ENCODE results near the gene PRICKLE1. TPM values are rescaled to one million over a fixed set of nuclear protein-coding genes. Genes with fewer than 3 reads are reported as not detected.
"Not testable (repeated sequence)": the region's sequence is repeated elsewhere in the genome, so short reads cannot be mapped to it uniquely, and the experiment has no call there.

Gene PRICKLE1
- total RNA-seq, 2 experiments from 2014 or later: 0.19 TPM; not detected in 1

DNA sequence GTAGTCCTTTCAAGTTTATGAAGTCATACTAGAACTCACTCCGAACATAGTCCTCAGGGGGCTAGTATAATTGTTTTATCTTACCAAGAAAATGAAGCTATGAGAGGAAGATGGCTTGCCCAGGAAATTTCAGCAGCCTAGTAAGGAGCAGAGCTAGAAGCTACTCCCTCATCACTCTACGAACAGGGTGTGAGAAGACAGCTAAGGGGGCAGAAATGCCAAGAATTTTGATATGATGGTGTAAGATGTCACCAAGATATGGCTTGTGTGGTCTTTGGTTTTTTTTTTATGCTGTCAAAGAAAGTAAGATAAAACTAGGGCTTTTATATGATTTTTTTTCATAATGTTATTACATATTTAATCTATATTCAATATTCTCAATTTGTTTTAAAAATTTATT is 47.6 kb downstream of the PRICKLE1 start:
- intact Hi-C loops (cut with micrococcal nuclease; ENCODE audit: unreplicated experiment): no loop called here
- H4K20me1 ChIP-seq (ENCODE audit: insufficient read depth, low read length): no peaks in the 10 kb centered on the region

DNA sequence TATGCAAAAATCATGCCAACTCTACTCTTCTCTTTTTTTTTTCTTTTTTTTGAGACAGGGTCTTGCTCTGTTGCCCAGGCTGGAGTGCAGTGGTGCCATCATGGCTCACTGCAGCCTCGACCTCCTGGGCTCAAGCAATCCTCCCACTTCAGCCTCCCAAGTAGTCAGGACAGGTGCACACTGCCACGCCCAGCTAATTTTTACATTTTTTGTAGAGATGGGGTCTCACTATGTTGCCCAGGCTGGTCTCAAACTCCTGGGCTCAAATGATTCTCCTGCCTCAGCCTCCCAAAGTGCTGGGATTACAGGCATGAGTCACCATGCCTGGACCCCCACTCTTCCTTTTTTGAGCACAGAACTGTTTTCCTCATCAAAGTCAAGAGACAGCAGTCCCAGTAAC is 48.2 kb downstream of the PRICKLE1 start:
- BruUV-seq (replicated peaks); H3K9me2 ChIP-seq (ENCODE audit: insufficient read depth, low read length); H3K9me3 ChIP-seq (ENCODE audit: low read length); H3K4me2 ChIP-seq (ENCODE audit: low read length); H4K20me1 ChIP-seq (ENCODE audit: insufficient read depth, low read length); H3K79me2 ChIP-seq (ENCODE audit: insufficient read depth, low read depth, low read length); DNase-seq (ENCODE audit: low spot score); H2AFZ ChIP-seq (ENCODE audit: low read length); H3K4me3 ChIP-seq (ENCODE audit: low read depth, low read length, poor library complexity, severe bottlenecking); H3K27ac ChIP-seq (ENCODE audit: low read depth, low read length, poor library complexity, severe bottlenecking); H3K4me1 ChIP-seq (ENCODE audit: insufficient read depth, low read length, poor library complexity, severe bottlenecking); intact Hi-C loops (cut with micrococcal nuclease; ENCODE audit: unreplicated experiment); H3K36me3 ChIP-seq (ENCODE audit: insufficient read depth, low read length); CTCF ChIA-PET (ENCODE audit: unreplicated experiment): not testable (repeated sequence)
- POLR2A ChIA-PET: interaction anchor here (0.7 kb wide), 1 partner anchor 9 kb away, joined by 3 read pairs; no protein-coding TSS in a partner anchor

More for the DNA sequence above, 47.6 kb downstream of the PRICKLE1 start:
- ChIA-PET CTCF (ENCODE audit: unreplicated experiment) (no interaction called here), POLR2A (interaction anchor here (1.4 to 2.0 kb wide), 2 partner anchors 17 kb away, joined by 4 to 6 read pairs; no protein-coding TSS in a partner anchor)
- no peaks in the 10 kb centered on the region for H3K9me2 ChIP-seq (ENCODE audit: insufficient read depth, low read length)
- no peaks in the 10 kb centered on the region for H3K9me3 ChIP-seq (ENCODE audit: low read length)
- no peaks in the 10 kb centered on the region for H3K4me1 ChIP-seq (ENCODE audit: insufficient read depth, low read length, poor library complexity, severe bottlenecking)
- H3K4me3 ChIP-seq (ENCODE audit: low read depth, low read length, poor library complexity, severe bottlenecking): no peak overlapping the region
- H3K27ac ChIP-seq (ENCODE audit: low read depth, low read length, poor library complexity, severe bottlenecking): no peak overlapping the region
- no peak for DNase-seq (ENCODE audit: low spot score)
- H3K79me2 ChIP-seq (ENCODE audit: insufficient read depth, low read depth, low read length): no peaks in the 10 kb centered on the region
- H3K36me3 ChIP-seq (ENCODE audit: insufficient read depth, low read length): no peaks in the 10 kb centered on the region
- H2AFZ ChIP-seq (ENCODE audit: low read length): no peak overlapping the region
- TF ChIP-seq EZH2phosphoT487 (IDR thresholded peaks at IDR 0.05; ENCODE audit: borderline replicate concordance, low read depth, low read length): no peak
- TF ChIP-seq, protein P1, sequence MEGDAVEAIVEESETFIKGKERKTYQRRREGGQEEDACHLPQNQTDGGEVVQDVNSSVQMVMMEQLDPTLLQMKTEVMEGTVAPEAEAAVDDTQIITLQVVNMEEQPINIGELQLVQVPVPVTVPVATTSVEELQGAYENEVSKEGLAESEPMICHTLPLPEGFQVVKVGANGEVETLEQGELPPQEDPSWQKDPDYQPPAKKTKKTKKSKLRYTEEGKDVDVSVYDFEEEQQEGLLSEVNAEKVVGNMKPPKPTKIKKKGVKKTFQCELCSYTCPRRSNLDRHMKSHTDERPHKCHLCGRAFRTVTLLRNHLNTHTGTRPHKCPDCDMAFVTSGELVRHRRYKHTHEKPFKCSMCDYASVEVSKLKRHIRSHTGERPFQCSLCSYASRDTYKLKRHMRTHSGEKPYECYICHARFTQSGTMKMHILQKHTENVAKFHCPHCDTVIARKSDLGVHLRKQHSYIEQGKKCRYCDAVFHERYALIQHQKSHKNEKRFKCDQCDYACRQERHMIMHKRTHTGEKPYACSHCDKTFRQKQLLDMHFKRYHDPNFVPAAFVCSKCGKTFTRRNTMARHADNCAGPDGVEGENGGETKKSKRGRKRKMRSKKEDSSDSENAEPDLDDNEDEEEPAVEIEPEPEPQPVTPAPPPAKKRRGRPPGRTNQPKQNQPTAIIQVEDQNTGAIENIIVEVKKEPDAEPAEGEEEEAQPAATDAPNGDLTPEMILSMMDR (conservative IDR thresholded peaks at IDR 0.05; ENCODE audit: low read length): no peak
- H3K4me2 ChIP-seq (ENCODE audit: low read length): no peak overlapping the region
- BruUV-seq (replicated peaks): no TSS peak

DNA sequence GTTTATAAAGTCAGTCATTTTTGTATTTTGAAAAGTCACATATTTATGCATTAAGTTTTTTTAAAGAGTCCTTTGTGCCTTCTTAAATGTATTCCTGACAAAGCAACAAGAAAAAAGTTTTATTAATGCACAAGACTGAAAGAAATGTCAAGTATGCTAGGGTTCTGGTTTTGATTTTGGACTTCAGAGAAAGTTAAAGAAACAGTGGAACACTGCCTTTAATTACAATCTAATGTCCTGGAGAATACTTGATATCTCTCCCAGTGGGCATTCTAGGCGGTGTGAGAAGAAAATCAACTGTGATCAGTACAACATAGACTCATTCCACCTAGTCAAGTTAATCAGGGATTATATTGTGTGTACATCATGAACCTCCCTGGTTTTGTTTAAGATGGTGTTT is 49.9 kb downstream of the PRICKLE1 start:
- intact Hi-C loops (cut with micrococcal nuclease; ENCODE audit: unreplicated experiment): no loop called here
- no peaks in the 10 kb centered on the region for H3K9me2 ChIP-seq (ENCODE audit: insufficient read depth, low read length)
- no peaks in the 10 kb centered on the region for H3K4me1 ChIP-seq (ENCODE audit: insufficient read depth, low read length, poor library complexity, severe bottlenecking)
- no peaks in the 10 kb centered on the region for H4K20me1 ChIP-seq (ENCODE audit: insufficient read depth, low read length)
- TF ChIP-seq EZH2phosphoT487 (IDR thresholded peaks at IDR 0.05; ENCODE audit: borderline replicate concordance, low read depth, low read length): no peak
- TF ChIP-seq, protein P1 (conservative IDR thresholded peaks at IDR 0.05; ENCODE audit: low read length): no peak
- no peak overlapping the region for H2AFZ ChIP-seq (ENCODE audit: low read length)
- ChIA-PET POLR2A (interaction anchor here (0.5 to 0.6 kb wide), 2 partner anchors 1706 to 1886 kb away, joined by 3 to 4 read pairs; no protein-coding TSS in a partner anchor), CTCF (ENCODE audit: unreplicated experiment) (no interaction called here)
- H3K27ac ChIP-seq (ENCODE audit: low read depth, low read length, poor library complexity, severe bottlenecking): no peak overlapping the region
- no peaks in the 10 kb centered on the region for H3K9me3 ChIP-seq (ENCODE audit: low read length)
- H3K4me2 ChIP-seq (ENCODE audit: low read length): no peak overlapping the region
- no TSS peak for BruUV-seq (replicated peaks)
- H3K4me3 ChIP-seq (ENCODE audit: low read depth, low read length, poor library complexity, severe bottlenecking): no peak overlapping the region
- no peak for DNase-seq (ENCODE audit: low spot score)
- no peaks in the 10 kb centered on the region for H3K79me2 ChIP-seq (ENCODE audit: insufficient read depth, low read depth, low read length)
- no peaks in the 10 kb centered on the region for H3K36me3 ChIP-seq (ENCODE audit: insufficient read depth, low read length)
